HepG2 (cell line): Measurements from ENCODE around the gene TNFRSF6B. TPM values are rescaled to one million over a fixed set of nuclear protein-coding genes. Genes with fewer than 3 reads are reported as not detected.

Experiments used
- ATRX ChIP-seq: sonication (generic); formaldehyde crosslinking; IDR thresholded peaks from 2 replicates; pipeline ENCODE4 v1.4.0; 2020; ENCODE audit warnings: missing genetic modification reagents, borderline replicate concordance
- BORCS8-MEF2B ChIP-seq: sonication (generic); formaldehyde crosslinking; IDR thresholded peaks from 2 replicates; pipeline ENCODE4 v1.8.0; 2022; ENCODE audit warnings: mild to moderate bottlenecking, missing genetic modification reagents
- CEBPB ChIP-seq: IDR thresholded peaks from 2 replicates; pipeline ENCODE4 v1.6.1; 2011; ENCODE audit warnings: low read depth, low read length, improper control_type of control experiment, borderline replicate concordance
- MED8 ChIP-seq: sonication (generic); formaldehyde crosslinking; IDR thresholded peaks from 2 replicates; pipeline ENCODE4 v1.8.1; 2023; ENCODE audit warnings: mild to moderate bottlenecking, missing genetic modification reagents; ENCODE audit not compliant: insufficient replicate concordance
- SCMH1 ChIP-seq: sonication (generic); formaldehyde crosslinking; IDR thresholded peaks from 2 replicates; pipeline ENCODE4 v1.9.0; 2021; ENCODE audit warnings: missing genetic modification reagents, mild to moderate bottlenecking, borderline replicate concordance
- SOX13 ChIP-seq, 3 experiments: fragments of 450-650 bp in 1 of 3; sonication (generic) in 1 of 3; formaldehyde crosslinking in 1 of 3; IDR thresholded peaks in 2 of 3; conservative IDR thresholded peaks in 1 of 3; 2 replicates each; pipeline versions ENCODE4 v1.5.0 to v1.6.1; 2016 to 2020; ENCODE audit warnings: antibody characterized with exemption in 1 of 3, mild to moderate bottlenecking in 1 of 3, missing compliant biosample characterization in 1 of 3, missing genetic modification reagents in 1 of 3, moderate library complexity in 1 of 3
- ZBTB8A ChIP-seq: sonication (generic); formaldehyde crosslinking; IDR thresholded peaks from 2 replicates; pipeline ENCODE4 v1.4.0; 2020; ENCODE audit warnings: mild to moderate bottlenecking, low read depth, missing genetic modification reagents, borderline replicate concordance
- ZFP1 ChIP-seq: IDR thresholded peaks from 2 replicates; pipeline ENCODE4 v1.6.1; 2016
- ZKSCAN5 ChIP-seq: sonication (generic); formaldehyde crosslinking; IDR thresholded peaks from 2 replicates; pipeline ENCODE4 v1.5.1; 2020; ENCODE audit warnings: mild to moderate bottlenecking, missing genetic modification reagents
- ZNF225 ChIP-seq: sonication (generic); formaldehyde crosslinking; IDR thresholded peaks from 2 replicates; pipeline ENCODE4 v1.4.0; 2020; ENCODE audit warnings: mild to moderate bottlenecking, missing genetic modification reagents
- polyA plus RNA-seq, 8 experiments: library from polyadenylated mRNA; depleted of rRNA in 3 of 8; stranded (reverse) in 7 of 8; unstranded in 1 of 8; fragments of >200 nt; fragmentation: Illumina TruSeq in 4 of 8; extraction: Trizol in 4 of 8; gene quantifications; 2 replicates each; pipeline versions ENCODE4 v1.2.1 to v1.2.3, GENCODE V29; 2011 to 2016; ENCODE audit warnings: low read depth in 4 of 8, missing spikeins in 1 of 8, mixed read lengths in 1 of 8; ENCODE audit not compliant: insufficient read depth in 1 of 8
- total RNA-seq, 5 experiments: library from RNA; depleted of rRNA; stranded (reverse); fragments of >200 nt; fragmentation: Illumina TruSeq; extraction: Trizol; gene quantifications; 2 replicates each; pipeline ENCODE4 v1.2.3, GENCODE V29; 2016; ENCODE audit warnings: low read depth in 1 of 5
- TF ChIP-seq, protein P1 (sequence below): sonication (generic); formaldehyde crosslinking; IDR thresholded peaks from 2 replicates; pipeline ENCODE4 v1.5.1; 2020; ENCODE audit warnings: mild to moderate bottlenecking, missing genetic modification reagents, moderate library complexity
- TF ChIP-seq, protein P2 (sequence below): sonication (generic); formaldehyde crosslinking; IDR thresholded peaks from 2 replicates; pipeline ENCODE4 v1.8.0; 2022; ENCODE audit warnings: missing genetic modification reagents, mild to moderate bottlenecking, moderate library complexity, borderline replicate concordance
- TF ChIP-seq, protein P3 (sequence below): sonication (generic); formaldehyde crosslinking; IDR thresholded peaks from 2 replicates; pipeline ENCODE4 v1.9.0; 2021; ENCODE audit warnings: missing genetic modification reagents, mild to moderate bottlenecking, borderline replicate concordance

The TNFRSF6B gene
- total and polyA plus RNA-seq, 2 of the 13 experiments (the other 11 are each of a cell fraction or from before 2014, with no cell fraction given), result 0.24 TPM; not detected in 1

DNA sequence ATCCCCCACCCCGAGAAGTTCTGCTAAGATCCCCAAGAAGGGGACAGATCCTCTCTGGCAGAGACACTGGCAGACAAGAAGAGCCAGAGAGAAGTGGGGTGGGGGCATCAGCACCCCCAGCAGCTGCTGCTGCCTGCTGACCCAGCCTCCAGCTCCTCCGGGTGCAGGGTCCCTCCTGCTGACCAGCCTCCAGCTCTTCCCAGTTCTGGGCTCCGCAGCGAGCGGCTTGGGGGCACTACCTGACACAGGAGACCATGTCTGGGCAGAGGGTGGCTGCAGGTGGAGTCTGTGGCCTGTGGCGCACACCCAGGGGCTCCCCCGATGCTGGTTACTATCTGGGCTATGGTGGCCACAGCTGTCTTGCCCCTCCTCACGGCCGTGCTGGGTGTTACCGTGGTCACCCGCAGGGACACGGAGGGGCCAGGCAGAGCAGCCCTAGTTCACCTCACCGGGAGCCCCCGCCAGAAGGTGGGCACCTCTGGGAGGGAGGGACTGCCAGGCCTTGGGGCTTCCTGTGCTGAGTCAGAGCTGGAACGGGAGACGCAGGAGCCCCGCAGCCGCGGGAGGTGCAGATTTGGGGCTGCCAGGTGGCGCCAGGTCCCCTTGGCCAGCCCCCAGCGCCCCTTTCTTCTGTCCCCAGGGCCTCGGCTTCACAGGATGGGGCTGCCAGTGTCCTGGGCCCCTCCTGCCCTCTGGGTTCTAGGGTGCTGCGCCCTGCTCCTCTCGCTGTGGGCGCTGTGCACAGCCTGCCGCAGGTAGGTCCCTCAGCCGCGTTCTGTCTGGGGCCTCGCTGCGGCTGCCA is 40.6 kb downstream of the TNFRSF6B start (continued):
- TF ChIP-seq, protein P1, sequence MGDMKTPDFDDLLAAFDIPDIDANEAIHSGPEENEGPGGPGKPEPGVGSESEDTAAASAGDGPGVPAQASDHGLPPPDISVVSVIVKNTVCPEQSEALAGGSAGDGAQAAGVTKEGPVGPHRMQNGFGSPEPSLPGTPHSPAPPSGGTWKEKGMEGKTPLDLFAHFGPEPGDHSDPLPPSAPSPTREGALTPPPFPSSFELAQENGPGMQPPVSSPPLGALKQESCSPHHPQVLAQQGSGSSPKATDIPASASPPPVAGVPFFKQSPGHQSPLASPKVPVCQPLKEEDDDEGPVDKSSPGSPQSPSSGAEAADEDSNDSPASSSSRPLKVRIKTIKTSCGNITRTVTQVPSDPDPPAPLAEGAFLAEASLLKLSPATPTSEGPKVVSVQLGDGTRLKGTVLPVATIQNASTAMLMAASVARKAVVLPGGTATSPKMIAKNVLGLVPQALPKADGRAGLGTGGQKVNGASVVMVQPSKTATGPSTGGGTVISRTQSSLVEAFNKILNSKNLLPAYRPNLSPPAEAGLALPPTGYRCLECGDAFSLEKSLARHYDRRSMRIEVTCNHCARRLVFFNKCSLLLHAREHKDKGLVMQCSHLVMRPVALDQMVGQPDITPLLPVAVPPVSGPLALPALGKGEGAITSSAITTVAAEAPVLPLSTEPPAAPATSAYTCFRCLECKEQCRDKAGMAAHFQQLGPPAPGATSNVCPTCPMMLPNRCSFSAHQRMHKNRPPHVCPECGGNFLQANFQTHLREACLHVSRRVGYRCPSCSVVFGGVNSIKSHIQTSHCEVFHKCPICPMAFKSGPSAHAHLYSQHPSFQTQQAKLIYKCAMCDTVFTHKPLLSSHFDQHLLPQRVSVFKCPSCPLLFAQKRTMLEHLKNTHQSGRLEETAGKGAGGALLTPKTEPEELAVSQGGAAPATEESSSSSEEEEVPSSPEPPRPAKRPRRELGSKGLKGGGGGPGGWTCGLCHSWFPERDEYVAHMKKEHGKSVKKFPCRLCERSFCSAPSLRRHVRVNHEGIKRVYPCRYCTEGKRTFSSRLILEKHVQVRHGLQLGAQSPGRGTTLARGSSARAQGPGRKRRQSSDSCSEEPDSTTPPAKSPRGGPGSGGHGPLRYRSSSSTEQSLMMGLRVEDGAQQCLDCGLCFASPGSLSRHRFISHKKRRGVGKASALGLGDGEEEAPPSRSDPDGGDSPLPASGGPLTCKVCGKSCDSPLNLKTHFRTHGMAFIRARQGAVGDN, result peak; percentile 71
- TF ChIP-seq ZKSCAN5 (no peak), ZBTB8A (CRISPR knock-in tag) (no peak), SOX13 (IDR thresholded peaks at IDR 0.05) (no peak), SOX13 (CRISPR knock-in tag; conservative IDR thresholded peaks at IDR 0.05 in 1 of 2, IDR thresholded peaks at IDR 0.05 in 1 of 2) (no peak), MED8 (CRISPR knock-in tag) (no peak), ATRX (CRISPR knock-in tag) (no peak), ZNF225 (CRISPR knock-in tag) (no peak), BORCS8-MEF2B (no peak; the same call in 1 of the 2 replicates), CEBPB (no peak), ZFP1 (CRISPR knock-in tag) (no peak; the same call in 1 of the 2 replicates), SCMH1 (CRISPR knock-in tag) (no peak)
- TF ChIP-seq, protein P2, sequence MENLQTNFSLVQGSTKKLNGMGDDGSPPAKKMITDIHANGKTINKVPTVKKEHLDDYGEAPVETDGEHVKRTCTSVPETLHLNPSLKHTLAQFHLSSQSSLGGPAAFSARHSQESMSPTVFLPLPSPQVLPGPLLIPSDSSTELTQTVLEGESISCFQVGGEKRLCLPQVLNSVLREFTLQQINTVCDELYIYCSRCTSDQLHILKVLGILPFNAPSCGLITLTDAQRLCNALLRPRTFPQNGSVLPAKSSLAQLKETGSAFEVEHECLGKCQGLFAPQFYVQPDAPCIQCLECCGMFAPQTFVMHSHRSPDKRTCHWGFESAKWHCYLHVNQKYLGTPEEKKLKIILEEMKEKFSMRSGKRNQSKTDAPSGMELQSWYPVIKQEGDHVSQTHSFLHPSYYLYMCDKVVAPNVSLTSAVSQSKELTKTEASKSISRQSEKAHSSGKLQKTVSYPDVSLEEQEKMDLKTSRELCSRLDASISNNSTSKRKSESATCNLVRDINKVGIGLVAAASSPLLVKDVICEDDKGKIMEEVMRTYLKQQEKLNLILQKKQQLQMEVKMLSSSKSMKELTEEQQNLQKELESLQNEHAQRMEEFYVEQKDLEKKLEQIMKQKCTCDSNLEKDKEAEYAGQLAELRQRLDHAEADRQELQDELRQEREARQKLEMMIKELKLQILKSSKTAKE (CRISPR knock-in tag), result no peak
- TF ChIP-seq, protein P3, sequence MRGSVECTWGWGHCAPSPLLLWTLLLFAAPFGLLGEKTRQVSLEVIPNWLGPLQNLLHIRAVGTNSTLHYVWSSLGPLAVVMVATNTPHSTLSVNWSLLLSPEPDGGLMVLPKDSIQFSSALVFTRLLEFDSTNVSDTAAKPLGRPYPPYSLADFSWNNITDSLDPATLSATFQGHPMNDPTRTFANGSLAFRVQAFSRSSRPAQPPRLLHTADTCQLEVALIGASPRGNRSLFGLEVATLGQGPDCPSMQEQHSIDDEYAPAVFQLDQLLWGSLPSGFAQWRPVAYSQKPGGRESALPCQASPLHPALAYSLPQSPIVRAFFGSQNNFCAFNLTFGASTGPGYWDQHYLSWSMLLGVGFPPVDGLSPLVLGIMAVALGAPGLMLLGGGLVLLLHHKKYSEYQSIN (CRISPR knock-in tag), result no peak
